CD4-positive, CD25-positive, alpha-beta regulatory T cell (primary cell): ENCODE measurements around the gene SHROOM1. TPM values are rescaled to one million over a fixed set of nuclear protein-coding genes. Genes with fewer than 3 reads are reported as not detected.

ENCODE experiments used
- ATAC-seq, 2 donors: fragments of 150-1000 bp; cut with Tn5 transposase; one replicate each; pipeline ENCODE4 v1.10.0; 2021; ENCODE audit warnings: low read depth in 2 of 2, moderate number of reproducible peaks in 2 of 2, moderate library complexity in 1 of 2
- DNase-seq, 3 donors: peaks; one replicate each; pipeline versions ENCODE4 v3.0.0 to v3.0.0-alpha.2; 2012 to 2022; ENCODE audit warnings: mixed read lengths in 1 of 3
- H3K27ac ChIP-seq: one replicate; pipeline ENCODE4 v1.7.0; 2013; ENCODE audit warnings: mild to moderate bottlenecking, low read length; ENCODE audit not compliant: insufficient read depth, poor library complexity, severe bottlenecking
- H3K27me3 ChIP-seq: one replicate; pipeline ENCODE4 v1.7.0; 2013; ENCODE audit warnings: low read length; ENCODE audit not compliant: control insufficient read depth, insufficient read depth
- H3K36me3 ChIP-seq: one replicate; pipeline ENCODE4 v1.7.0; 2013; ENCODE audit warnings: mild to moderate bottlenecking, low read length, moderate library complexity; ENCODE audit not compliant: control insufficient read depth, insufficient read depth
- H3K4me1 ChIP-seq: 2 replicates; pipeline ENCODE4 v1.7.0; 2013; ENCODE audit warnings: mild to moderate bottlenecking, low read length; ENCODE audit not compliant: insufficient read depth, control insufficient read depth, poor library complexity, severe bottlenecking
- H3K4me3 ChIP-seq: one replicate; pipeline ENCODE4 v1.7.0; 2013; ENCODE audit warnings: low read depth, mild to moderate bottlenecking, low read length, moderate library complexity
- H3K9me3 ChIP-seq, 2 experiments: 1 replicate in 1 of 2; 2 replicates in 1 of 2; pipeline ENCODE4 v1.7.0; 2013; ENCODE audit warnings: low read length in 2 of 2, mild to moderate bottlenecking in 1 of 2, moderate library complexity in 1 of 2; ENCODE audit not compliant: control insufficient read depth in 2 of 2
- H3K27ac Mint-ChIP-seq, 3 donors: one replicate each; pipeline ENCODE4 v1.8.0; 2020 to 2022; ENCODE audit warnings: mild to moderate bottlenecking in 3 of 3, mixed read lengths in 3 of 3, moderate library complexity in 2 of 3
- H3K27me3 Mint-ChIP-seq: one replicate; pipeline ENCODE4 v1.8.0; 2022; ENCODE audit warnings: mild to moderate bottlenecking, mixed read lengths
- H3K36me3 Mint-ChIP-seq: one replicate; pipeline ENCODE4 v1.8.0; 2020; ENCODE audit warnings: mixed read lengths
- H3K4me1 Mint-ChIP-seq, 4 donors: one replicate each; pipeline ENCODE4 v1.8.0; 2020 to 2022; ENCODE audit warnings: mixed read lengths in 4 of 4, mild to moderate bottlenecking in 1 of 4
- H3K4me3 Mint-ChIP-seq, 4 donors: one replicate each; pipeline ENCODE4 v1.8.0; 2020 to 2022; ENCODE audit warnings: mild to moderate bottlenecking in 4 of 4, mixed read lengths in 4 of 4, moderate library complexity in 3 of 4
- H3K9me3 Mint-ChIP-seq, 7 donors: one replicate each; pipeline ENCODE4 v1.8.0; 2020 to 2022; ENCODE audit warnings: mixed read lengths in 7 of 7, mild to moderate bottlenecking in 3 of 7, moderate library complexity in 2 of 7
- polyA plus RNA-seq, 4 donors: library from polyadenylated mRNA; unstranded; fragments of 300-500 nt; fragmentation: Illumina TruSeq; gene quantifications; one replicate each; pipeline ENCODE4 v1.2.3, GENCODE V29; 2021
- total RNA-seq: library from RNA; stranded (reverse); gene quantifications from one replicate; pipeline ENCODE4 v1.2.3, GENCODE V29; 2022

SHROOM1 gene
- total and polyA plus RNA-seq, 5 donors from 2014 or later, result 0.12 TPM; not detected in 4

- Mint-ChIP-seq H3K4me1 (peaks cover 0 to 19% (median 4%) of the 10 kb centered on the region in 4 donors), H3K27me3 (peaks cover 71% of the 10 kb centered on the region), H3K36me3 (no peaks in the 10 kb centered on the region), H3K9me3 (peaks cover 0 to 3% (median 0%) of the 10 kb centered on the region in 7 donors), H3K27ac (no peak overlapping the region), H3K4me3 (peak overlapping the region in 3 of 4 donors; percentile 38 to 82 (median 78))
- Histone ChIP-seq H3K4me1 (peaks cover 29% of the 10 kb centered on the region), H3K27ac (no peak overlapping the region), H3K36me3 (no peaks in the 10 kb centered on the region), H3K27me3 (peaks cover 27% of the 10 kb centered on the region), H3K9me3 (no peaks in the 10 kb centered on the region), H3K4me3 (no peak overlapping the region)
- DNase-seq (no peak), ATAC-seq (no peak)
Measured at GRCh38 chr5:132826424-132827082, 3.9 kb downstream of the SHROOM1 start.

GRCh38 chr5:132825834-132826391 is 4.5 kb downstream of the SHROOM1 start:
- Mint-ChIP-seq H3K4me1 (peaks cover 0 to 15% (median 4%) of the 10 kb centered on the region in 4 donors), H3K27me3 (peaks cover 71% of the 10 kb centered on the region)

GRCh38 chr5:132825033-132825833 is 5.2 kb downstream of the SHROOM1 start:
- H3K36me3 Mint-ChIP-seq, result no peaks in the 10 kb centered on the region
- H3K9me3 Mint-ChIP-seq, result peaks cover 0 to 3% (median 0%) of the 10 kb centered on the region in 7 donors
- H3K4me1 ChIP-seq, result peaks cover 23% of the 10 kb centered on the region
- H3K27me3 Mint-ChIP-seq, result peaks cover 76% of the 10 kb centered on the region
- H3K4me3 Mint-ChIP-seq, result peak overlapping the region in 2 of 4 donors; percentile 7 to 39
- no peak overlapping the region for H3K4me3 ChIP-seq
- no peak overlapping the region for H3K27ac Mint-ChIP-seq
- DNase-seq, result no peak
- peaks cover 27% of the 10 kb centered on the region for H3K27me3 ChIP-seq
- peaks cover 0 to 18% (median 7%) of the 10 kb centered on the region in 4 donors for H3K4me1 Mint-ChIP-seq
- no peaks in the 10 kb centered on the region for H3K9me3 ChIP-seq
- H3K27ac ChIP-seq, result no peak overlapping the region
- no peaks in the 10 kb centered on the region for H3K36me3 ChIP-seq
- ATAC-seq, result no peak

More at GRCh38 chr5:132825834-132826391, 4.5 kb downstream of the SHROOM1 start:
- no peaks in the 10 kb centered on the region for H3K9me3 ChIP-seq
- H3K36me3 ChIP-seq, result no peaks in the 10 kb centered on the region
- no peak overlapping the region for H3K4me3 Mint-ChIP-seq
- H3K27me3 ChIP-seq, result peaks cover 27% of the 10 kb centered on the region
- peaks cover 28% of the 10 kb centered on the region for H3K4me1 ChIP-seq
- ATAC-seq (no peak), DNase-seq (no peak)
- H3K27ac Mint-ChIP-seq, result no peak overlapping the region
- peaks cover 0 to 3% (median 0%) of the 10 kb centered on the region in 7 donors for H3K9me3 Mint-ChIP-seq
- H3K4me3 ChIP-seq, result no peak overlapping the region
- no peak overlapping the region for H3K27ac ChIP-seq
- no peaks in the 10 kb centered on the region for H3K36me3 Mint-ChIP-seq

- Histone ChIP-seq H3K4me1 (peaks cover 15% of the 10 kb centered on the region), H3K27me3 (peaks cover 26% of the 10 kb centered on the region), H3K4me3 (no peak overlapping the region), H3K36me3 (no peaks in the 10 kb centered on the region), H3K9me3 (no peaks in the 10 kb centered on the region), H3K27ac (no peak overlapping the region)
- peaks cover 80% of the 10 kb centered on the region for H3K27me3 Mint-ChIP-seq
- H3K36me3 Mint-ChIP-seq, result no peaks in the 10 kb centered on the region
- ATAC-seq, result no peak
- H3K27ac Mint-ChIP-seq, result no peak overlapping the region
- peak overlapping the region in 1 of 4 donors; percentile 7 for H3K4me3 Mint-ChIP-seq
- peaks cover 0 to 21% (median 10%) of the 10 kb centered on the region in 4 donors for H3K4me1 Mint-ChIP-seq
- no peak for DNase-seq
- H3K9me3 Mint-ChIP-seq, result peaks cover 0 to 6% (median 0%) of the 10 kb centered on the region in 7 donors
Measured at GRCh38 chr5:132824426-132824825, 6.0 kb downstream of the SHROOM1 start.

- no peak for DNase-seq
- ATAC-seq, result no peak
- Histone ChIP-seq H3K9me3 (no peaks in the 10 kb centered on the region), H3K4me1 (peaks cover 15% of the 10 kb centered on the region), H3K4me3 (no peak overlapping the region), H3K27ac (no peak overlapping the region), H3K36me3 (no peaks in the 10 kb centered on the region), H3K27me3 (peaks cover 23% of the 10 kb centered on the region)
- H3K27ac Mint-ChIP-seq, result no peak overlapping the region
- H3K36me3 Mint-ChIP-seq, result no peaks in the 10 kb centered on the region
- peaks cover 0 to 5% (median 0%) of the 10 kb centered on the region in 7 donors for H3K9me3 Mint-ChIP-seq
- peaks cover 0 to 20% (median 7%) of the 10 kb centered on the region in 4 donors for H3K4me1 Mint-ChIP-seq
- no peak overlapping the region for H3K4me3 Mint-ChIP-seq
- H3K27me3 Mint-ChIP-seq, result peaks cover 80% of the 10 kb centered on the region
Measured at GRCh38 chr5:132823481-132824050, 6.9 kb downstream of the SHROOM1 start.

- peaks cover 15% of the 10 kb centered on the region for H3K4me1 ChIP-seq
- peaks cover 0 to 5% (median 0%) of the 10 kb centered on the region in 7 donors for H3K9me3 Mint-ChIP-seq
- no peak overlapping the region for H3K27ac Mint-ChIP-seq
- no peaks in the 10 kb centered on the region for H3K36me3 Mint-ChIP-seq
- no peak overlapping the region for H3K4me3 ChIP-seq
- H3K4me1 Mint-ChIP-seq, result peaks cover 0 to 20% (median 7%) of the 10 kb centered on the region in 4 donors
- no peaks in the 10 kb centered on the region for H3K9me3 ChIP-seq
- H3K27ac ChIP-seq, result no peak overlapping the region
- peaks cover 79% of the 10 kb centered on the region for H3K27me3 Mint-ChIP-seq
- ATAC-seq, result peak in 1 of 2 donors; percentile 21
- no peak for DNase-seq
- H3K4me3 Mint-ChIP-seq, result no peak overlapping the region
- H3K36me3 ChIP-seq, result no peaks in the 10 kb centered on the region
- peaks cover 18% of the 10 kb centered on the region for H3K27me3 ChIP-seq
Measured at GRCh38 chr5:132822650-132823480, 7.6 kb downstream of the SHROOM1 start.

- no peaks in the 10 kb centered on the region for H3K36me3 ChIP-seq
- peaks cover 15% of the 10 kb centered on the region for H3K27me3 ChIP-seq
- Mint-ChIP-seq H3K9me3 (peaks cover 0 to 5% (median 0%) of the 10 kb centered on the region in 7 donors), H3K4me1 (peaks cover 0 to 20% (median 7%) of the 10 kb centered on the region in 4 donors), H3K36me3 (no peaks in the 10 kb centered on the region), H3K27me3 (peaks cover 78% of the 10 kb centered on the region), H3K27ac (no peak overlapping the region), H3K4me3 (peak overlapping the region in 1 of 4 donors; percentile 82)
- DNase-seq, result no peak
- no peaks in the 10 kb centered on the region for H3K9me3 ChIP-seq
- ATAC-seq, result no peak
- no peak overlapping the region for H3K27ac ChIP-seq
- H3K4me1 ChIP-seq, result peaks cover 15% of the 10 kb centered on the region
- no peak overlapping the region for H3K4me3 ChIP-seq
Measured at GRCh38 chr5:132821791-132822190, 8.7 kb downstream of the SHROOM1 start.
